ENCODE measurements around the gene SLIT3. TPM values are rescaled to one million over a fixed set of nuclear protein-coding genes. Genes with fewer than 3 reads are reported as not detected.

The SLIT3 gene
- total and polyA plus RNA-seq, 2 experiments from 2014 or later = 0.59 to 0.71 TPM

- Histone ChIP-seq H3K4me3 (no peak overlapping the region), H3K27me3 (ENCODE audit: insufficient read depth) (no peaks in the 10 kb centered on the region), H3K4me2 (no peak overlapping the region), H2AFZ (no peak overlapping the region), H3K9me2 (ENCODE audit: insufficient read depth) (no peaks in the 10 kb centered on the region), H3K4me1 (ENCODE audit: insufficient read depth) (no peaks in the 10 kb centered on the region), H3K27ac (ENCODE audit: low read depth) (no peak overlapping the region), H3K36me3 (ENCODE audit: insufficient read depth) (no peaks in the 10 kb centered on the region), H4K20me1 (replicated peaks; ENCODE audit: insufficient read depth) (no peaks in the 10 kb centered on the region; the same call in 1 of the 2 replicates), H3F3A (replicated peaks; ENCODE audit: low read depth) (no peaks in the 10 kb centered on the region), H3K79me2 (replicated peaks; ENCODE audit: insufficient read depth) (no peaks in the 10 kb centered on the region)
- DNase-seq (ENCODE audit: low spot score) (no peak), ATAC-seq (no peak)
- TF ChIP-seq CTCF (conservative IDR thresholded peaks at IDR 0.05; ENCODE audit: low read depth in 2 of 2) (no peak), CREB1 (CRISPR knock-in tag; IDR thresholded peaks at IDR 0.05; ENCODE audit: low read depth) (no peak), NANOG (IDR thresholded peaks at IDR 0.05; ENCODE audit: borderline replicate concordance) (no peak), STAT1 (IDR thresholded peaks at IDR 0.05; ENCODE audit: unreplicated experiment) (no peak), JUNB (IDR thresholded peaks at IDR 0.05; ENCODE audit: unreplicated experiment) (no peak), ZNF114 (CRISPR knock-in tag; IDR thresholded peaks at IDR 0.05) (no peak), POLR2AphosphoS5 (IDR thresholded peaks at IDR 0.05; ENCODE audit: low read depth) (no peak), ETS1 (IDR thresholded peaks at IDR 0.05) (no peak), EZH2phosphoT487 (IDR thresholded peaks at IDR 0.05; ENCODE audit: unreplicated experiment) (no peak), EZH2 (IDR thresholded peaks at IDR 0.05; ENCODE audit: low read depth, unreplicated experiment) (no peak), ZNF462 (CRISPR knock-in tag; IDR thresholded peaks at IDR 0.05) (no peak), ZNF331 (CRISPR knock-in tag; IDR thresholded peaks at IDR 0.05; ENCODE audit: low read depth) (no peak), REST (IDR thresholded peaks at IDR 0.05; ENCODE audit: unreplicated experiment) (no peak)
- Mint-ChIP-seq H3K36me3 (ENCODE audit: low read depth) (no peaks in the 10 kb centered on the region), H3K9me3 (peaks cover 3% of the 10 kb centered on the region; the same call in 1 of the 3 replicates), H3K4me1 (no peaks in the 10 kb centered on the region; the same call in 2 of the 3 replicates), H3K27ac (no peak overlapping the region), H3K27me3 (ENCODE audit: insufficient read depth, low read depth, poor library complexity) (peaks cover 2% of the 10 kb centered on the region), H3K4me3 (no peak overlapping the region)
These were observed 491.7 kb downstream of the SLIT3 start for GRCh38 chr5:168809218-168809617.

Measured in GM23338 (cell line).